ENCODE results near the gene TMEM119.
A peak's percentile ranks its signal among the peaks of the same experiment; 100 is the strongest.

Gene TMEM119

GRCh38 chr12:108618079-108618952, 20.4 kb upstream of the TMEM119 start:
- TF ChIP-seq CTCF (IDR thresholded peaks at IDR 0.05; ENCODE audit: unreplicated experiment in 3 of 3), result peak; percentile 97 to 98 (median 98)
- Mint-ChIP-seq H3K36me3 (ENCODE audit: low read depth) (peaks cover 5% of the 10 kb centered on the region), H3K27ac (peak overlapping the region in 2 of 3 experiments; percentile 47 to 52), H3K9me3 (no peaks in the 10 kb centered on the region), H3K27me3 (ENCODE audit: low read depth) (no peaks in the 10 kb centered on the region), H3K4me1 (peaks cover 19% of the 10 kb centered on the region), H3K4me3 (no peak overlapping the region)

GRCh38 chr12:108616941-108617858, 19.3 kb upstream of the TMEM119 start:
- no peaks in the 10 kb centered on the region for H3K9me3 Mint-ChIP-seq
- peaks cover 19% of the 10 kb centered on the region for H3K4me1 Mint-ChIP-seq
- no peak for TF ChIP-seq CTCF (IDR thresholded peaks at IDR 0.05; ENCODE audit: unreplicated experiment in 3 of 3)
- peaks cover 5% of the 10 kb centered on the region for H3K36me3 Mint-ChIP-seq (ENCODE audit: low read depth)
- H3K27ac Mint-ChIP-seq, result no peak overlapping the region
- H3K27me3 Mint-ChIP-seq (ENCODE audit: low read depth), result no peaks in the 10 kb centered on the region
- H3K4me3 Mint-ChIP-seq, result no peak overlapping the region

DNA sequence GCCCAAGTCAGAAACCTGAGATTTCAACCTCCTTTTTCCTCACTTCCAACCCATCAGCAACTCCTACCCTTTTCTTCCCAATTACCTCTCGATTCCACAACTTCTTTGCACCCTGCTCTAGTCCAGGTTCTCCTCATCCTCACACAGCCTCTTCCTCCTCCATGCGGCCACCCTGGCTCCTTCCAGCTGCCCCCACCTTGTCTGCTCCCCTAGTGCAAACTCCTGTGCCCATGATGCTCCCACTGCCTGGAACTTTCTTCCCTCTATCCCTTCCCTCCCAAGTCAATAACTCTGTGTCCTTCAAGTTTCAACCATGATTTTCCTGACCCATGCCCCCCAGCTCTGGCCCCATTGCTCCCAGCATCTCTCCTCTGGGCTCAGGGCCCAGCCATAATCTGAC, 18.5 kb upstream of the TMEM119 start:
- Mint-ChIP-seq H3K9me3 (no peaks in the 10 kb centered on the region), H3K36me3 (ENCODE audit: low read depth) (peaks cover 5% of the 10 kb centered on the region), H3K4me1 (peaks cover 27% of the 10 kb centered on the region), H3K27me3 (ENCODE audit: low read depth) (no peaks in the 10 kb centered on the region), H3K4me3 (no peak overlapping the region), H3K27ac (no peak overlapping the region)
- TF ChIP-seq CTCF (IDR thresholded peaks at IDR 0.05; ENCODE audit: unreplicated experiment in 3 of 3), result no peak

GRCh38 chr12:108615918-108616317, 18.0 kb upstream of the TMEM119 start:
- Mint-ChIP-seq H3K4me3 (no peak overlapping the region), H3K27me3 (ENCODE audit: low read depth) (no peaks in the 10 kb centered on the region), H3K9me3 (no peaks in the 10 kb centered on the region), H3K36me3 (ENCODE audit: low read depth) (peaks cover 5% of the 10 kb centered on the region), H3K27ac (peak overlapping the region in 1 of 3 experiments; percentile 29), H3K4me1 (peaks cover 31% of the 10 kb centered on the region)
- TF ChIP-seq CTCF (IDR thresholded peaks at IDR 0.05; ENCODE audit: unreplicated experiment in 3 of 3), result no peak

GRCh38 chr12:108614639-108615038, 16.8 kb upstream of the TMEM119 start:
- Mint-ChIP-seq H3K4me3 (no peak overlapping the region), H3K36me3 (ENCODE audit: low read depth) (peaks cover 5% of the 10 kb centered on the region), H3K4me1 (peaks cover 39% of the 10 kb centered on the region), H3K27ac (peak overlapping the region in 1 of 3 experiments; percentile 46), H3K9me3 (no peaks in the 10 kb centered on the region), H3K27me3 (ENCODE audit: low read depth) (no peaks in the 10 kb centered on the region)
- TF ChIP-seq CTCF (IDR thresholded peaks at IDR 0.05; ENCODE audit: unreplicated experiment in 3 of 3), result no peak

Measured in nephron (organoid).